IMR-90 (cell line): Measurements from ENCODE around the gene RXFP2. TPM values are rescaled to one million over a fixed set of nuclear protein-coding genes. Genes with fewer than 3 reads are reported as not detected.

Experiments
- ATAC-seq: fragments of 200-7000 bp; cut with Tn5 transposase; 2 replicates; pipeline ENCODE4 v1.9.1; 2020; ENCODE audit warnings: low read depth, mild to moderate bottlenecking, moderate library complexity
- BruUV-seq: library from RNA; stranded (reverse); fragments of 400-500 nt; replicated peaks from 2 replicates; lab custom pipeline; 2021; lab: Mats Ljungman, UMichigan
- CTCF ChIA-PET: fragments of 300-600 bp; formaldehyde crosslinking; extraction: SDS; loops from one replicate; lab custom pipeline; 2021; ENCODE audit warnings: antibody characterized with exemption; lab: Yijun Ruan, JAX
- POLR2A ChIA-PET: fragments of 300-600 bp; sonication (Branson Sonifier 250); formaldehyde crosslinking; loops from one replicate; lab custom pipeline; 2022; ENCODE audit warnings: antibody characterized with exemption; ENCODE audit not compliant: unreplicated experiment; lab: Charles Lee
- DNase-seq: peaks from one replicate; pipeline ENCODE4 v3.0.0; 2013
- H2AFZ ChIP-seq: replicated peaks from 2 replicates; pipeline ENCODE3; 2013; ENCODE audit warnings: low read length, mild to moderate bottlenecking; ENCODE audit not compliant: poor library complexity
- H2AK5ac ChIP-seq: 2 replicates; pipeline ENCODE4 v1.6.1; 2013; ENCODE audit warnings: low read depth, low read length, inconsistent platforms
- H2AK9ac ChIP-seq: replicated peaks from 2 replicates; pipeline ENCODE3; 2013; ENCODE audit warnings: mild to moderate bottlenecking, low read depth, low read length, moderate library complexity; ENCODE audit not compliant: poor library complexity
- H2BK120ac ChIP-seq: 2 replicates; pipeline ENCODE4 v1.6.1; 2013; ENCODE audit warnings: low read depth, low read length, inconsistent platforms
- H2BK15ac ChIP-seq: 3 replicates; pipeline ENCODE4 v1.6.1; 2013; ENCODE audit warnings: low read depth, low read length, inconsistent platforms
- H2BK20ac ChIP-seq: 2 replicates; pipeline ENCODE4 v1.6.1; 2013; ENCODE audit warnings: low read depth, mild to moderate bottlenecking, inconsistent platforms, low read length, moderate library complexity
- H2BK5ac ChIP-seq: 2 replicates; pipeline ENCODE4 v1.6.1; 2013; ENCODE audit warnings: mild to moderate bottlenecking, low read depth, low read length, inconsistent platforms; ENCODE audit not compliant: poor library complexity, severe bottlenecking
- H3K14ac ChIP-seq: replicated peaks from 2 replicates; pipeline ENCODE4 v1.6.1; 2013; ENCODE audit warnings: low read depth, low read length, inconsistent platforms
- H3K18ac ChIP-seq: 2 replicates; pipeline ENCODE4 v1.6.1; 2013; ENCODE audit warnings: low read depth, low read length, control low read depth
- H3K23ac ChIP-seq: 2 replicates; pipeline ENCODE4 v1.6.1; 2013; ENCODE audit warnings: low read depth, low read length, inconsistent platforms
- H3K27ac ChIP-seq: 2 replicates; pipeline ENCODE4 v1.5.1; 2013; ENCODE audit warnings: mild to moderate bottlenecking, control low read depth, low read length; ENCODE audit not compliant: insufficient read depth
- H3K27me3 ChIP-seq: 2 replicates; pipeline ENCODE4 v1.6.1; 2013; ENCODE audit warnings: low read length; ENCODE audit not compliant: control insufficient read depth, insufficient read depth
- H3K36me3 ChIP-seq: 2 replicates; pipeline ENCODE4 v1.6.1; 2013; ENCODE audit warnings: low read length, mixed read lengths; ENCODE audit not compliant: control insufficient read depth, insufficient read depth
- H3K4ac ChIP-seq: 2 replicates; pipeline ENCODE4 v1.6.1; 2013; ENCODE audit warnings: low read depth, low read length, inconsistent platforms
- H3K4me1 ChIP-seq: 2 replicates; pipeline ENCODE4 v1.6.1; 2013; ENCODE audit warnings: low read length, mixed read lengths; ENCODE audit not compliant: control insufficient read depth, insufficient read depth
- H3K4me2 ChIP-seq: 2 replicates; pipeline ENCODE4 v1.6.1; 2013; ENCODE audit warnings: low read depth, mild to moderate bottlenecking, control low read depth, low read length, moderate library complexity
- H3K4me3 ChIP-seq: 2 replicates; pipeline ENCODE4 v1.5.1; 2013; ENCODE audit warnings: low read depth, mild to moderate bottlenecking, control low read depth, low read length, moderate library complexity; ENCODE audit not compliant: insufficient read depth
- H3K56ac ChIP-seq: 2 replicates; pipeline ENCODE4 v1.6.1; 2013; ENCODE audit warnings: low read length, inconsistent platforms; ENCODE audit not compliant: insufficient read depth; ENCODE audit errors: extremely low read depth
- H3K79me1 ChIP-seq, 2 experiments: 2 replicates each; pipeline ENCODE4 v1.6.1; 2013; ENCODE audit warnings: low read length in 2 of 2, inconsistent platforms in 1 of 2, low read depth in 1 of 2
- H3K9ac ChIP-seq: 2 replicates; pipeline ENCODE4 v1.6.1; 2013; ENCODE audit warnings: low read depth, low read length, control low read depth
- H3K9me1 ChIP-seq: 2 replicates; pipeline ENCODE4 v1.6.1; 2013; ENCODE audit warnings: low read length, inconsistent platforms; ENCODE audit not compliant: insufficient read depth
- H3K9me3 ChIP-seq: 2 replicates; pipeline ENCODE4 v1.6.1; 2013; ENCODE audit warnings: low read length; ENCODE audit not compliant: control insufficient read depth, insufficient read depth
- H4K20me1 ChIP-seq: 2 replicates; pipeline ENCODE4 v1.6.1; 2013; ENCODE audit warnings: low read length, inconsistent platforms; ENCODE audit not compliant: insufficient read depth
- H4K5ac ChIP-seq: 2 replicates; pipeline ENCODE4 v1.6.1; 2013; ENCODE audit warnings: mild to moderate bottlenecking, low read depth, low read length, control low read depth
- H4K8ac ChIP-seq, 2 experiments: 2 replicates each; pipeline ENCODE4 v1.6.1; 2013; ENCODE audit warnings: low read depth in 2 of 2, low read length in 2 of 2, control low read depth in 1 of 2, inconsistent platforms in 1 of 2
- H4K91ac ChIP-seq: 2 replicates; pipeline ENCODE4 v1.6.1; 2013; ENCODE audit warnings: low read depth, low read length, inconsistent platforms; ENCODE audit not compliant: insufficient read depth
- BHLHE40 ChIP-seq: fragments of 150-350 bp; IDR thresholded peaks from 2 replicates; pipeline ENCODE4 v1.6.1; 2016; ENCODE audit warnings: mild to moderate bottlenecking, low read depth, low read length
- CEBPB ChIP-seq: IDR thresholded peaks from 2 replicates; pipeline ENCODE4 v1.6.1; 2012; ENCODE audit warnings: low read depth, low read length, improper control_type of control experiment
- CHD1 ChIP-seq: IDR thresholded peaks from 2 replicates; pipeline ENCODE4 v1.6.1; 2012; ENCODE audit warnings: low read depth, low read length, improper control_type of control experiment
- ELK1 ChIP-seq: fragments of 150-350 bp; IDR thresholded peaks from 2 replicates; pipeline ENCODE4 v1.6.1; 2016; ENCODE audit warnings: low read depth, mild to moderate bottlenecking, low read length, moderate library complexity, borderline replicate concordance
- FOS ChIP-seq: fragments of 150-350 bp; IDR thresholded peaks from 2 replicates; pipeline ENCODE4 v1.6.1; 2016; ENCODE audit warnings: low read depth, low read length
- MAFK ChIP-seq: IDR thresholded peaks from 2 replicates; pipeline ENCODE4 v1.6.1; 2012; ENCODE audit warnings: low read depth, low read length, improper control_type of control experiment
- MAZ ChIP-seq: IDR thresholded peaks from 2 replicates; pipeline ENCODE4 v1.6.1; 2012; ENCODE audit warnings: low read depth, mild to moderate bottlenecking, low read length, improper control_type of control experiment, moderate library complexity, borderline replicate concordance
- MXI1 ChIP-seq: IDR thresholded peaks from 2 replicates; pipeline ENCODE4 v1.6.1; 2012; ENCODE audit warnings: low read depth, mild to moderate bottlenecking, low read length, moderate library complexity, borderline replicate concordance
- NFE2L2 ChIP-seq: fragments of 150-350 bp; IDR thresholded peaks from 2 replicates; pipeline ENCODE4 v1.6.1; 2016; ENCODE audit warnings: low read depth, mild to moderate bottlenecking, low read length
- POLR2A ChIP-seq: IDR thresholded peaks from 2 replicates; pipeline ENCODE4 v1.6.1; 2012; ENCODE audit warnings: mild to moderate bottlenecking, low read depth, low read length
- RAD21 ChIP-seq: IDR thresholded peaks from 2 replicates; pipeline ENCODE4 v1.6.1; 2012; ENCODE audit warnings: low read length, improper control_type of control experiment
- RCOR1 ChIP-seq: IDR thresholded peaks from 2 replicates; pipeline ENCODE4 v1.6.1; 2012; ENCODE audit warnings: mild to moderate bottlenecking, low read length, improper control_type of control experiment; ENCODE audit not compliant: insufficient replicate concordance
- RFX5 ChIP-seq: IDR thresholded peaks from 2 replicates; pipeline ENCODE4 v1.8.0; 2012; ENCODE audit warnings: low read depth, mild to moderate bottlenecking, low read length, moderate library complexity
- SMC3 ChIP-seq: fragments of 150-350 bp; IDR thresholded peaks from 2 replicates; pipeline ENCODE4 v1.6.1; 2016; ENCODE audit warnings: low read depth, mild to moderate bottlenecking, antibody characterized with exemption, low read length, moderate library complexity
- USF2 ChIP-seq: fragments of 150-350 bp; IDR thresholded peaks from 2 replicates; pipeline ENCODE4 v1.6.1; 2017; ENCODE audit warnings: mild to moderate bottlenecking, antibody characterized with exemption, low read length, low read depth
- WGBS, 2 experiments: methylation state at CpG; one replicate each; pipeline versions ENCODE4 v1.1.5 to v1.1.7; 2013; ENCODE audit warnings: missing lambda C conversion rate in 2 of 2; ENCODE audit not compliant: insufficient read length in 1 of 2; ENCODE audit errors: extremely low coverage in 2 of 2; 5-methylcytosine and 5-hydroxymethylcytosine counted together
- dilution Hi-C: fragments of 300-500 bp; cut with HindIII; formaldehyde crosslinking; loops from one replicate; pipeline ENCODE4 v1.14.3; 2018; ENCODE audit warnings: low sequenced_read_pairs; ENCODE audit not compliant: unreplicated experiment
- in situ Hi-C: fragments of 300-500 bp; cut with MboI; formaldehyde crosslinking; loops from 3 replicates; pipeline ENCODE4 v1.14.3; 2019; ENCODE audit warnings: low sequenced_read_pairs, inconsistent platforms, mixed read lengths
- intact Hi-C: fragments of 100-400 bp; cut with micrococcal nuclease; formaldehyde crosslinking; loops from 2 replicates; pipeline ENCODE4 v1.10.0; 2022
- polyA plus RNA-seq, 3 experiments: library from polyadenylated mRNA; depleted of rRNA; stranded (reverse); fragments of >200 nt; gene quantifications; 2 replicates each; pipeline ENCODE4 v1.2.3, GENCODE V29; 2012; ENCODE audit warnings: low replicate concordance in 1 of 3
- total RNA-seq: library from RNA; depleted of rRNA; stranded (reverse); fragments of >200 nt; gene quantifications from 2 replicates; pipeline ENCODE4 v1.2.3, GENCODE V29; 2012
- TF ChIP-seq, protein P1 (sequence below): conservative IDR thresholded peaks from 2 replicates; pipeline ENCODE4 v1.5.1; 2012; ENCODE audit warnings: mild to moderate bottlenecking, low read depth, low read length, improper control_type of control experiment

The RXFP2 gene
- total and polyA plus RNA-seq, 2 of the 4 experiments (the other 2 are of a cell fraction), result not detected

GRCh38 chr13:31850041-31850555 lies 110.8 kb downstream of the RXFP2 start:
- H3K27me3 ChIP-seq, result peaks cover 30% of the 10 kb centered on the region
- intact Hi-C loops, result no loop called here
- no peaks in the 10 kb centered on the region for H3K79me1 ChIP-seq
- no peak for ATAC-seq
- H3K14ac ChIP-seq, result no peak overlapping the region
- no peak overlapping the region for H2AK5ac ChIP-seq
- no peak overlapping the region for H2BK120ac ChIP-seq
- H3K9me1 ChIP-seq, result no peaks in the 10 kb centered on the region
- WGBS, 2 experiments, result no CpG with 5 or more reads among the region's 5 CpGs
- dilution Hi-C loops, result no loop called here
- no peak overlapping the region for H3K4me3 ChIP-seq
- no peak overlapping the region for H3K23ac ChIP-seq
- H2BK5ac ChIP-seq, result no peak overlapping the region
- no peak overlapping the region for H4K5ac ChIP-seq
- H3K18ac ChIP-seq, result no peak overlapping the region
- ChIA-PET CTCF (no interaction called here), POLR2A (no interaction called here)
- H4K8ac ChIP-seq, result no peak overlapping the region
- no peaks in the 10 kb centered on the region for H3K4me1 ChIP-seq
- H3K36me3 ChIP-seq, result no peaks in the 10 kb centered on the region
- in situ Hi-C loops, result no loop called here
- no peak overlapping the region for H2BK15ac ChIP-seq
- no peak overlapping the region for H4K91ac ChIP-seq
- no peak for DNase-seq
- no peak overlapping the region for H3K4me2 ChIP-seq
- no peak overlapping the region for H3K56ac ChIP-seq
- H3K9ac ChIP-seq, result no peak overlapping the region
- H2AFZ ChIP-seq, result no peak overlapping the region
- no peaks in the 10 kb centered on the region for H4K20me1 ChIP-seq
- H3K9me3 ChIP-seq, result no peaks in the 10 kb centered on the region
- TF ChIP-seq RAD21, result no peak
- TF ChIP-seq SMC3, result no peak
- TF ChIP-seq USF2, result no peak
- TF ChIP-seq ELK1, result no peak
- no peak for TF ChIP-seq RCOR1
- no peak for TF ChIP-seq MAFK
- no peak for TF ChIP-seq POLR2A
- TF ChIP-seq, protein P1, sequence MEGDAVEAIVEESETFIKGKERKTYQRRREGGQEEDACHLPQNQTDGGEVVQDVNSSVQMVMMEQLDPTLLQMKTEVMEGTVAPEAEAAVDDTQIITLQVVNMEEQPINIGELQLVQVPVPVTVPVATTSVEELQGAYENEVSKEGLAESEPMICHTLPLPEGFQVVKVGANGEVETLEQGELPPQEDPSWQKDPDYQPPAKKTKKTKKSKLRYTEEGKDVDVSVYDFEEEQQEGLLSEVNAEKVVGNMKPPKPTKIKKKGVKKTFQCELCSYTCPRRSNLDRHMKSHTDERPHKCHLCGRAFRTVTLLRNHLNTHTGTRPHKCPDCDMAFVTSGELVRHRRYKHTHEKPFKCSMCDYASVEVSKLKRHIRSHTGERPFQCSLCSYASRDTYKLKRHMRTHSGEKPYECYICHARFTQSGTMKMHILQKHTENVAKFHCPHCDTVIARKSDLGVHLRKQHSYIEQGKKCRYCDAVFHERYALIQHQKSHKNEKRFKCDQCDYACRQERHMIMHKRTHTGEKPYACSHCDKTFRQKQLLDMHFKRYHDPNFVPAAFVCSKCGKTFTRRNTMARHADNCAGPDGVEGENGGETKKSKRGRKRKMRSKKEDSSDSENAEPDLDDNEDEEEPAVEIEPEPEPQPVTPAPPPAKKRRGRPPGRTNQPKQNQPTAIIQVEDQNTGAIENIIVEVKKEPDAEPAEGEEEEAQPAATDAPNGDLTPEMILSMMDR, result no peak
- no peak for TF ChIP-seq BHLHE40
- no peak for TF ChIP-seq CHD1
- TF ChIP-seq MAZ, result no peak
- TF ChIP-seq CEBPB, result no peak
- TF ChIP-seq MXI1, result no peak
- no peak for TF ChIP-seq FOS
- no peak for TF ChIP-seq RFX5
- TF ChIP-seq NFE2L2, result no peak
- no peak overlapping the region for H2AK9ac ChIP-seq
- no peak overlapping the region for H3K4ac ChIP-seq
- no peak overlapping the region for H3K27ac ChIP-seq
- BruUV-seq, result no TSS peak
- H2BK20ac ChIP-seq, result no peak overlapping the region
